HG02973 (cell line): ENCODE data around the gene PC.
"Not testable (repeated sequence)": the region's sequence is repeated elsewhere in the genome, so short reads cannot be mapped to it uniquely, and the experiment has no call there.

Experiments used
- ATAC-seq: cut with Tn5 transposase; IDR thresholded peaks from one replicate; pipeline ENCODE4 v1.9.1; 2021; ENCODE audit warnings: moderate library complexity; ENCODE audit not compliant: unreplicated experiment

The PC gene

GRCh38 chr11:66958232-66958955 lies at the start of gene PC:
PC (minus strand) TSS chr11:66958383; CDS start chr11:66872159, 86,224 bp downstream.
- ATAC-seq: peak; percentile 93

GRCh38 chr11:67007126-67007525 lies 48.9 kb upstream of the PC start:
- no peak for ATAC-seq

- no peak for ATAC-seq
Observed at GRCh38 chr11:67006029-67006884, 48.1 kb upstream of the PC start.

- not testable (repeated sequence) for ATAC-seq
Observed at GRCh38 chr11:67005200-67005599, 47.0 kb upstream of the PC start.

GRCh38 chr11:67002921-67003411 lies 44.8 kb upstream of the PC start:
- no peak for ATAC-seq

GRCh38 chr11:67002297-67002913 lies 44.2 kb upstream of the PC start:
- ATAC-seq: no peak

- ATAC-seq: no peak
Observed at GRCh38 chr11:67001332-67001731, 43.1 kb upstream of the PC start.

GRCh38 chr11:66999555-66999954 lies 41.4 kb upstream of the PC start:
- ATAC-seq: no peak

GRCh38 chr11:66996609-66997273 lies 38.6 kb upstream of the PC start:
- no peak for ATAC-seq

- no peak for ATAC-seq
Observed at GRCh38 chr11:66992041-66992440, 33.9 kb upstream of the PC start.

- not testable (repeated sequence) for ATAC-seq
Observed at GRCh38 chr11:66989360-66989759, 31.2 kb upstream of the PC start.

- not testable (repeated sequence) for ATAC-seq
Observed at GRCh38 chr11:66988741-66989140, 30.6 kb upstream of the PC start.

- ATAC-seq: no peak
Observed at GRCh38 chr11:66987924-66988637, 29.9 kb upstream of the PC start.

- no peak for ATAC-seq
Observed at GRCh38 chr11:66987158-66987620, 29.0 kb upstream of the PC start.

GRCh38 chr11:66986178-66986545 lies 28.0 kb upstream of the PC start:
- no peak for ATAC-seq

GRCh38 chr11:66985508-66986177 lies 27.5 kb upstream of the PC start:
- ATAC-seq: no peak

- no peak for ATAC-seq
Observed at GRCh38 chr11:66983275-66983924, 25.2 kb upstream of the PC start.

- ATAC-seq: no peak
Observed at GRCh38 chr11:66981976-66982578, 23.9 kb upstream of the PC start.
